Tibial nerve (tissue), 3 donors: ENCODE data around the gene KCTD16.

ENCODE experiments used
- CTCF ChIP-seq, 5 experiments: fragments of 200-600 bp in 3 of 5; fragments of 450-650 bp in 2 of 5; sonication (generic) in 3 of 5; IDR thresholded peaks; one replicate each; pipeline ENCODE4 v1.5.1; 2016 to 2019; ENCODE audit warnings: antibody characterized with exemption in 5 of 5, mild to moderate bottlenecking in 3 of 5, moderate library complexity in 2 of 5
- POLR2A ChIP-seq, 2 donors: fragments of 450-650 bp; IDR thresholded peaks; one replicate each; pipeline ENCODE4 v1.6.1; 2017; ENCODE audit warnings: antibody characterized with exemption in 2 of 2, mild to moderate bottlenecking in 2 of 2, moderate library complexity in 2 of 2

- TF ChIP-seq POLR2A (IDR thresholded peaks at IDR 0.05) (no peak), CTCF (IDR thresholded peaks at IDR 0.05) (no peak)
These were observed 137.1 kb downstream of the KCTD16 start for GRCh38 chr5:144307736-144308135.
